ENCODE results near the gene GUCA2A.

GUCA2A gene

GRCh38 chr1:42173155-42173933, 8.8 kb upstream of the GUCA2A start:
- CTCF ChIA-PET: interaction anchor here (0.6 to 5.0 kb wide), 76 partner anchors 9 to 900 kb away, joined by 3 to 60 read pairs (median 4); partner anchors contain the start of genes C1orf50, GUCA2A, GUCA2B and P3H1
- TF ChIP-seq CTCF (IDR thresholded peaks at IDR 0.05; ENCODE audit: control extremely low read depth, extremely low read depth, low read depth, missing control alignments): peak; percentile 95
- POLR2A ChIA-PET: no interaction called here

DNA sequence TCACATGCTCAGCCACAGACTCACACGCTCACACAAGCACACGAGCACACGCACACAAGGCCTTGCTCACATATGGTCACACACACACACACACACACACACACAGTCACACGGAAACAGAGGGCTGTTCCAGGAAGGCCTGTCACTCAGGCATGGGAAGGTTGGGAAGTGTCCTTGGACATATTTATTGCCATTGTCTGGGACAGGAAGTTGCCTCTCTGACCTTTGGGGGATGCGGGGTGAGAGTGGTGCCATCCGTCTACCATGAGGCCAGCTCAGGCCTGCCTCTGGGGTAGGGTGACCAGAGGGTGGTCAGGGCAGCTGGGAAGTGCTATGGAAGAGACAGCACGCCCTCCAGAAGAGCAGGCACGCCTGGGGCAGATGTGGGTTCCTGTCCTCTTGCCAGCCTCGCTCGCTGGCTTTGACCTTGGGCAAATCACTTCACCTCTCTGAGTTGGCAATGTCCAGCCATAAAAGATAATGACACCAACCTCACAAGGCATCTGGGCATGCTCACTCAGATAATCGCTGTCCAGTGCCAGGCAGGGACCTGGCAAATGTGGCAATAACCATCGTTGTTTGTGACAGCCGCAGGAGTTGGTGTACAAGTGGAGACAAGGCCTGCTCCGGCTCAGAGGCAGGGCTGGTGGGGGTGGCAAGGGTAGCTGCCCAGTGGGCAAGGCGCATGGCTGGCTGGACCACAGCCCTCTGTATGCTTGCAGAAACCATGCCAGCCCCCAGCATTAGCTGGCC, 8.0 kb upstream of the GUCA2A start:
- DNase-seq (ENCODE audit: extremely low spot score): no peak
- ChIA-PET CTCF (interaction anchor here (0.8 to 5.0 kb wide), 42 partner anchors 9 to 713 kb away, joined by 3 to 60 read pairs (median 6); partner anchors contain the start of genes C1orf50, GUCA2A, GUCA2B and P3H1), POLR2A (no interaction called here)
- TF ChIP-seq CTCF (IDR thresholded peaks at IDR 0.05; ENCODE audit: control extremely low read depth, extremely low read depth, low read depth, missing control alignments): no peak

More at GRCh38 chr1:42173155-42173933, 8.8 kb upstream of the GUCA2A start:
- DNase-seq (ENCODE audit: extremely low spot score): peak; percentile 82

DNA sequence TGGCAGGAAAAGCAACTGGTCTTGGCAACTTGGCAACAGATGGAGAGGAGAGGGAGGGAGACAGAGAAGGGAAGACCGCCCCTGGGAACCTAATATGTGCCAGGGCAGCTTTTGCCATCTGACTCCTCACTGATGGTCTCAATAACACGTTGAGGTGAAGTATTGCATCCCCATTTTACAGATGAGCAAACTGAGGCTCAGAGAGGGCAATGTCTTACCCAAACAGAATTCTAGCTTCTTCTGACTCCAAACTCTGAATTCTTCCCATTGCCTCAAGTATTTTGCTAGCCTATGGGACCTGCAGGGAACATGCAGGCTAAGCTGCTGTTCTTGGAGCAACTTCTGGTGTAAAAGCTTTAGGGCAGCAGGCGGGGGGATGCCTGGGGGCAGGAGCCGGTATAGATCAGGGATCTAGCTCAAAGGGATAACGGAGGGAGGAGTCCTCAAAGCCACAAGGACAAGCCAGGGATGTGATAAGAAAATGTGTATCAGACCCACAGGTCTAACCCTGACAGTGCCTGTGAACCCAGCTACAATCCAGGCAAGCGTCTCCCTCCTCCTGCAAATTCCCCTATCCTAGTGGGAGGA, 7.2 kb upstream of the GUCA2A start:
- DNase-seq (ENCODE audit: extremely low spot score): no peak
- CTCF ChIA-PET: interaction anchor here (1.1 to 5.0 kb wide), 8 partner anchors 12 to 656 kb away, joined by 3 to 44 read pairs (median 12); no protein-coding TSS in a partner anchor
- POLR2A ChIA-PET: no interaction called here
- no peak for TF ChIP-seq CTCF (IDR thresholded peaks at IDR 0.05; ENCODE audit: control extremely low read depth, extremely low read depth, low read depth, missing control alignments)

DNA sequence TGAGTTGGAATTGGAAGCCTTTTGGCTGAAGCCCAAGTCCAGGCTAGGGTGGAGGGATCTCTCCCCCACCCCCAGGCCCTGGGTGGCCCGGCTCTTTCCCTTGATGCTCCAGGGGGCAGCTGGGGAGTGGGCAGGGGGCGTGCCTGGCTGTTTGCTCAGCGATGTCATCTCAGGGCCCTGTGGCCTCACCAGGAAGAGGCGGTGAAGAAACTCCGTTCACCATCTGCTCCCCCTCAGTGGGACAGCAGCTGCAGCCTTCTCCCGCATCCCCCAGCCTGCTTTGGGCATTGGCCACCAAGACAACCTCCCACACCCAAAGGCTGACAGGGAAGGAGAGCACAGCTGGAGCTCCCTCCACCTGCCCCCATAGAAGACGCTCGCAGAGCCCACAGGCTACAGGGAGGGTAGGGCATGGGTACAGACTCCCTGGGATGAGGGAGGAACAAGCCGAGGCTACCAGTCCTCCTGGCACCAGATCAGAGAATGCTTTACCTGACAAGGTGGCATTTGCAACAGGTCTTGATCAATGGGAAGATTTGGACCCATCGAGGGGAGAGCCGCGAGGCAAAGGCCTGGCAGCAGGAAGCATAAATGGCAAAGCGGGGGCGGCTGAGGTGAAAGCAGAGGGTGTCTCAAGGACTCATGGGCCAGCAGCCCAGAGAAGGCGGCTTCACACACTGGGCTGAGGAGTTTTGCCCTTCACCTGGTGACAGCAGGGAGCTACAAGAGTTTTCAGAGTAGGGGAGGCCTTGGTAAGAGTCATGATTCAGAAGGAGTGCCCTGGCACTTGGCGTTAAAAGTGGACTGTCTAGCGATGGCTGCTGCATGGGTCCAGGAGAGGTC, 6.5 kb upstream of the GUCA2A start:
- POLR2A ChIA-PET: no interaction called here
- no peak for DNase-seq (ENCODE audit: extremely low spot score)
- CTCF ChIA-PET: interaction anchor here (1.2 to 5.0 kb wide), 5 partner anchors 11 to 596 kb away, joined by 3 to 44 read pairs (median 6); no protein-coding TSS in a partner anchor
- TF ChIP-seq CTCF (IDR thresholded peaks at IDR 0.05; ENCODE audit: control extremely low read depth, extremely low read depth, low read depth, missing control alignments): no peak

DNA sequence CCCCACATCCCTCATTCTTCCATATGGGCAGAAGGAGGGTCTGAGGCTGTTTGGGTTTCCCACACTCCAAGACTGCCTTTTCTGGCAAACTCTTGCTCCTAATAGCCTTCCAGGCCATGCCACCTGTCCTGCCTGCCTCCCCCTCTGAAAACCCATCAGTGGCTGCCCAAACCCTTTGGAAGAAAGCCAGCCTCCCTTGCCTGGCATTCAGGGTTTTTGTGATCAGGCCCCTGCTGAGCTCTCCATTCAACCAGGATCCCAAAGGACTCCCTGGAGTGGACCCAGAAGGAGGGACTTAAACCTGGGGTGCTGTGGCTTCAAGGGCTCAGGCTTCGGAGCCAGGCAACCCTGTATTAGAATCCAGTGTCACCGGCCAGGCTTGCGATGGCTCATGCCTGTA, 4.2 kb upstream of the GUCA2A start:
- CTCF ChIA-PET: interaction anchor here (1.0 to 1.6 kb wide), 2 partner anchors 9 to 594 kb away, joined by 3 to 4 read pairs; no protein-coding TSS in a partner anchor
- POLR2A ChIA-PET: no interaction called here
- TF ChIP-seq CTCF (IDR thresholded peaks at IDR 0.05; ENCODE audit: control extremely low read depth, extremely low read depth, low read depth, missing control alignments): no peak
- no peak for DNase-seq (ENCODE audit: extremely low spot score)

All from GM10248 (cell line).